PC-9 (cell line): ENCODE measurements around the gene FATE1. TPM values are rescaled to one million over a fixed set of nuclear protein-coding genes. Genes with fewer than 3 reads are reported as not detected.

ENCODE experiments used
- Bru-seq: library from RNA; stranded (reverse); fragments of 400-500 nt; gene quantifications from one replicate; lab custom pipeline; 2021; lab: Mats Ljungman, UMichigan
- BruChase-seq, 2 experiments: library from RNA; stranded (reverse); fragments of 400-500 nt; gene quantifications; one replicate each; lab custom pipeline; 2021; lab: Mats Ljungman, UMichigan
- BruUV-seq: library from RNA; stranded (reverse); fragments of 400-500 nt; replicated peaks from 2 replicates; lab custom pipeline; 2021; lab: Mats Ljungman, UMichigan
- CTCF ChIA-PET: fragments of 300-600 bp; sonication (Branson Sonifier 250); formaldehyde crosslinking; loops from one replicate; lab custom pipeline; 2022; ENCODE audit warnings: antibody characterized with exemption; lab: Charles Lee
- POLR2A ChIA-PET: fragments of 300-600 bp; sonication (Branson Sonifier 250); formaldehyde crosslinking; loops from one replicate; lab custom pipeline; 2022; ENCODE audit warnings: antibody characterized with exemption; ENCODE audit not compliant: unreplicated experiment; lab: Charles Lee
- DNase-seq, 2 experiments: peaks; one replicate each; pipeline versions ENCODE4 v3.0.0 to v3.0.0-alpha.2; 2015 to 2022; ENCODE audit warnings: mixed read lengths in 1 of 2
- H2AFZ ChIP-seq: fragments of 200-600 bp; sonication (generic); 2 replicates; pipeline ENCODE4 v1.8.1; 2017; ENCODE audit warnings: antibody characterized with exemption
- H3F3A ChIP-seq: fragments of 200-600 bp; sonication (generic); 2 replicates; pipeline ENCODE4 v1.8.1; 2017; ENCODE audit warnings: antibody characterized with exemption, mild to moderate bottlenecking, low read depth; ENCODE audit not compliant: insufficient read depth
- H3K27ac ChIP-seq: fragments of 200-600 bp; sonication (generic); 2 replicates; pipeline ENCODE4 v1.6.1; 2016; ENCODE audit warnings: mixed run types
- H3K27me3 ChIP-seq: fragments of 200-600 bp; sonication (generic); 2 replicates; pipeline ENCODE4 v1.6.1; 2016; ENCODE audit warnings: low read depth, mixed run types; ENCODE audit not compliant: insufficient read depth
- H3K36me3 ChIP-seq: fragments of 200-600 bp; sonication (generic); 2 replicates; pipeline ENCODE4 v1.6.1; 2016; ENCODE audit warnings: low read depth, mixed run types
- H3K4me1 ChIP-seq: fragments of 200-600 bp; sonication (generic); replicated peaks from 2 replicates; pipeline ENCODE4 v1.6.1; 2016; ENCODE audit warnings: mixed run types; ENCODE audit not compliant: insufficient read depth
- H3K4me2 ChIP-seq: fragments of 200-600 bp; sonication (generic); 2 replicates; pipeline ENCODE4 v1.6.1; 2017; ENCODE audit warnings: mixed run types
- H3K4me3 ChIP-seq: fragments of 200-600 bp; sonication (generic); 2 replicates; pipeline ENCODE4 v1.6.1; 2016; ENCODE audit warnings: mixed run types
- H3K79me2 ChIP-seq: fragments of 200-600 bp; sonication (generic); 2 replicates; pipeline ENCODE4 v1.6.1; 2017; ENCODE audit warnings: low read depth, mixed run types
- H3K9me2 ChIP-seq: fragments of 200-600 bp; sonication (generic); 2 replicates; pipeline ENCODE4 v1.8.1; 2017; ENCODE audit warnings: mild to moderate bottlenecking; ENCODE audit not compliant: insufficient read depth
- H3K9me3 ChIP-seq: fragments of 200-600 bp; sonication (generic); 2 replicates; pipeline ENCODE4 v1.8.1; 2016; ENCODE audit warnings: low read depth; ENCODE audit not compliant: insufficient read depth
- H4K20me1 ChIP-seq: fragments of 200-600 bp; sonication (generic); 2 replicates; pipeline ENCODE4 v1.8.1; 2017; ENCODE audit not compliant: insufficient read depth
- CTCF ChIP-seq: fragments of 200-600 bp; sonication (generic); conservative IDR thresholded peaks from 2 replicates; pipeline ENCODE4 v1.6.1; 2017; ENCODE audit warnings: mixed run types, antibody characterized with exemption, mild to moderate bottlenecking, moderate library complexity
- EZH2 ChIP-seq: fragments of 200-600 bp; sonication (generic); IDR thresholded peaks from 2 replicates; pipeline ENCODE4 v1.8.0; 2017; ENCODE audit warnings: antibody characterized with exemption, low read depth
- intact Hi-C: fragments of 100-400 bp; cut with micrococcal nuclease; formaldehyde crosslinking; loops from one replicate; pipeline ENCODE4 v1.10.0; 2022; ENCODE audit not compliant: unreplicated experiment
- long read RNA-seq: library from polyadenylated mRNA; stranded (forward); transcript quantifications from one replicate; pipeline ENCODE4 v2.0.0, GENCODE V29; 2022
- total RNA-seq: library from RNA; stranded (reverse); gene quantifications from 2 replicates; pipeline ENCODE4 v1.2.3, GENCODE V29; 2021

FATE1 gene
- total RNA-seq, result not detected in 2 replicates
- not detected for Bru-seq, nascent RNA
- not detected for BruChase-seq, experiment 1, labeled RNA remaining after a 2-hour chase
- not detected for BruChase-seq, experiment 2, labeled RNA remaining after a 6-hour chase
- long read RNA-seq, result 0 reads

GRCh38 chrX:151715752-151716151 lies at the start of gene FATE1:
FATE1 (plus strand) TSS chrX:151716035; CDS start chrX:151716120, 85 bp downstream.
- TF ChIP-seq CTCF, result no peak
- no peak for TF ChIP-seq EZH2
- no peaks in the 10 kb centered on the region for H4K20me1 ChIP-seq
- H2AFZ ChIP-seq, result no peak within 1 kb of the TSS
- no peaks in the 10 kb centered on the region for H3F3A ChIP-seq
- no peak within 1 kb of the TSS for H3K27ac ChIP-seq
- DNase-seq, result no peak
- no peak within 1 kb of the TSS for H3K4me3 ChIP-seq
- ChIA-PET POLR2A (interaction anchor here (0.5 kb wide), 1 partner anchor 1117 kb away, joined by 4 read pairs; no protein-coding TSS in a partner anchor), CTCF (no interaction called here)
- H3K9me3 ChIP-seq, result no peaks in the 10 kb centered on the region
- no peaks in the 10 kb centered on the region for H3K79me2 ChIP-seq
- no peaks in the 10 kb centered on the region for H3K36me3 ChIP-seq
- H3K9me2 ChIP-seq, result no peaks in the 10 kb centered on the region
- no peak within 1 kb of the TSS for H3K4me2 ChIP-seq
- 0 out of 2 replicates have a peak, but pooled peaks cover 4% of the 10 kb centered on the region for H3K4me1 ChIP-seq
- H3K27me3 ChIP-seq, result peaks cover 41% of the 10 kb centered on the region
- intact Hi-C loops, result no loop called here
- BruUV-seq, result no TSS peak

GRCh38 chrX:151675121-151675746 lies 40.6 kb upstream of the FATE1 start:
- TF ChIP-seq EZH2 (no peak), CTCF (no peak)
- Histone ChIP-seq H3K27me3 (peaks cover 88% of the 10 kb centered on the region), H3K4me2 (no peak overlapping the region), H2AFZ (no peak overlapping the region), H3K4me1 (no peaks in the 10 kb centered on the region), H3K27ac (no peak overlapping the region), H3K9me3 (no peaks in the 10 kb centered on the region), H3K4me3 (no peak overlapping the region), H3K79me2 (no peaks in the 10 kb centered on the region), H3K9me2 (no peaks in the 10 kb centered on the region), H3F3A (no peaks in the 10 kb centered on the region), H3K36me3 (no peaks in the 10 kb centered on the region), H4K20me1 (no peaks in the 10 kb centered on the region)
- ChIA-PET CTCF (no interaction called here), POLR2A (no interaction called here)
- no peak for DNase-seq
- intact Hi-C loops, result no loop called here
- BruUV-seq, result no TSS peak

- Histone ChIP-seq H4K20me1 (no peaks in the 10 kb centered on the region), H3K4me2 (no peak overlapping the region), H3F3A (no peaks in the 10 kb centered on the region), H3K9me3 (no peaks in the 10 kb centered on the region), H3K9me2 (no peaks in the 10 kb centered on the region), H3K27me3 (peaks cover 83% of the 10 kb centered on the region), H3K36me3 (no peaks in the 10 kb centered on the region), H3K27ac (no peak overlapping the region), H2AFZ (no peak overlapping the region), H3K79me2 (no peaks in the 10 kb centered on the region), H3K4me3 (no peak overlapping the region), H3K4me1 (no peaks in the 10 kb centered on the region)
- BruUV-seq, result no TSS peak
- CTCF ChIA-PET, result no interaction called here
- intact Hi-C loops, result no loop called here
- no peak for TF ChIP-seq EZH2
- TF ChIP-seq CTCF, result no peak
- POLR2A ChIA-PET, result no interaction called here
- DNase-seq, result no peak
Measured at GRCh38 chrX:151676196-151676595, 39.6 kb upstream of the FATE1 start.
